ENCODE data around the gene EPB41L1. TPM values are rescaled to one million over a fixed set of nuclear protein-coding genes. Genes with fewer than 3 reads are reported as not detected.

EPB41L1 gene
- total RNA-seq, 1 donor from 2014 or later: 2.1 TPM

- H3K4me3 ChIP-seq (ENCODE audit: low read depth, low read length): no peak overlapping the region
- H3K36me3 ChIP-seq (ENCODE audit: control insufficient read depth, insufficient read depth, low read length): peaks cover 4% of the 10 kb centered on the region
- TF ChIP-seq, protein P1, sequence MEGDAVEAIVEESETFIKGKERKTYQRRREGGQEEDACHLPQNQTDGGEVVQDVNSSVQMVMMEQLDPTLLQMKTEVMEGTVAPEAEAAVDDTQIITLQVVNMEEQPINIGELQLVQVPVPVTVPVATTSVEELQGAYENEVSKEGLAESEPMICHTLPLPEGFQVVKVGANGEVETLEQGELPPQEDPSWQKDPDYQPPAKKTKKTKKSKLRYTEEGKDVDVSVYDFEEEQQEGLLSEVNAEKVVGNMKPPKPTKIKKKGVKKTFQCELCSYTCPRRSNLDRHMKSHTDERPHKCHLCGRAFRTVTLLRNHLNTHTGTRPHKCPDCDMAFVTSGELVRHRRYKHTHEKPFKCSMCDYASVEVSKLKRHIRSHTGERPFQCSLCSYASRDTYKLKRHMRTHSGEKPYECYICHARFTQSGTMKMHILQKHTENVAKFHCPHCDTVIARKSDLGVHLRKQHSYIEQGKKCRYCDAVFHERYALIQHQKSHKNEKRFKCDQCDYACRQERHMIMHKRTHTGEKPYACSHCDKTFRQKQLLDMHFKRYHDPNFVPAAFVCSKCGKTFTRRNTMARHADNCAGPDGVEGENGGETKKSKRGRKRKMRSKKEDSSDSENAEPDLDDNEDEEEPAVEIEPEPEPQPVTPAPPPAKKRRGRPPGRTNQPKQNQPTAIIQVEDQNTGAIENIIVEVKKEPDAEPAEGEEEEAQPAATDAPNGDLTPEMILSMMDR (IDR thresholded peaks at IDR 0.05; ENCODE audit: insufficient read depth, low read length, severe bottlenecking): no peak
- no peaks in the 10 kb centered on the region for H3K27me3 ChIP-seq (ENCODE audit: control insufficient read depth, insufficient read depth, low read length)
- FAIRE-seq: no peak
- DNase-seq (ENCODE audit: low read depth): peak; percentile 17
Measured at GRCh38 chr20:36254076-36254475, 99.5 kb downstream of the EPB41L1 start.

DNA sequence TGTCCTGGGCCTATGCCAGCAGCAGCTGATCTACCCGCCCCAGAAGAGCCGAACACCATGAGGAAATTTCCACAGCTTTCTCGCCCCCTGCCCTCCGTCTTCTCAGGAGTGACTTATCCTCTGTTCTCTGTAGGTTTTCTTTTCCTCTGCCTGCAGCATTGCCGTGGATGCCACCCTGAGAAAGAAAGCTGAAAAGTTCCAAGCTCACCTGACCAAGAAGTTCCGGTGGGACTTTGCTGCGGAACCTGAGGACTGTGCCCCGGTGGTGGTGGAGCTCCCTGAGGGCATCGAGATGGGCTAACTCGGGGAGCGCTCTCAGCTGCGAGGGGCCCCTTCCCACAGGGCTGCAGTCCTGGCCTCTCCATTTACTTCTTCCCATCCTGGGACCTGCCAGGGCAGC, 100.9 kb downstream of the EPB41L1 start:
- DNase-seq (ENCODE audit: low read depth) (no peak), FAIRE-seq (no peak)
- H3K4me3 ChIP-seq (ENCODE audit: low read depth, low read length): no peak overlapping the region
- H3K27me3 ChIP-seq (ENCODE audit: control insufficient read depth, insufficient read depth, low read length): no peaks in the 10 kb centered on the region
- H3K36me3 ChIP-seq (ENCODE audit: control insufficient read depth, insufficient read depth, low read length): peaks cover 4% of the 10 kb centered on the region
- TF ChIP-seq, protein P1 (IDR thresholded peaks at IDR 0.05; ENCODE audit: insufficient read depth, low read length, severe bottlenecking): no peak

DNA sequence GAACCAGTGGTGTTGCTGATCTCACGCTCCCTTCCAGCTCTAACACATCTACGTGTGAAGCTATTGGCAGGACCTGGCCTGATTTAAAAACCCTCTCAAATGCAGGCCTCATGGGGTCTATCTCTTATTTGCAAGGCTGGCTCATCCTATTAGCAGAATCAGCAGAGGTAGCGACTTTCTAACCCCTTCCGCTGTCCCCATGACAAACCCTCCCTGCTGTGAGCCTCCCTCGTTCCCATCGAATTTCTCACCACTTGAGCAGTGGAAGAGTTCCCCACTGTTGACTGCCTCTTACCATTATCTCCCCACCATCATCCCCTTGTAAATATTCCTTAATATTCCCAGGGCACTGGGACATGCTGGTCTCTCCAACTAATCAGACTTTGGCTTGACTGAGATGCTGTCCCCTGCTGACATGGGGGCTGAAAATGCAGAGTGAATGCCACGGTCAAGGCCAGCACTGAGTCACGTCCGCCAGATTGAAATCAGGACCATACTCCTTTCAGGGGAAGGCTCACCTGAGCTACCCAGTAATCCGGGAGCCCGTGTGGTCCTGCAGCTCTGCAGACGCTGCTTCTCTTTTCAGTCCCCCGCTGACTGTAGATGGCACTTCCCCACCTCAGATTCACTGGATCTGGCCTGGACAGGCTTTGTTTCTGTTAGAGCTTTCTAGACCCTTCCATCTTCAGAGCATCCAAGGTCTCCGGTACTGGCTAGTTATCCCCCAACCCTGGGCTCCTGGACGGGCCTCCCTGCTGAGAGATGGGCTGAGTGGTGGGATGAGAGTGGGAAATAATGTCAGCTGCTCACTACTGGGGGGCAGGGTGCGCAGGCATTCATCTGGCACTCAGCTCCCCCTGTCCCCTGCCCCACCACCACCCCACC, 104.9 kb downstream of the EPB41L1 start:
- no peak for FAIRE-seq
- no peaks in the 10 kb centered on the region for H3K27me3 ChIP-seq (ENCODE audit: control insufficient read depth, insufficient read depth, low read length)
- no peak overlapping the region for H3K4me3 ChIP-seq (ENCODE audit: low read depth, low read length)
- peaks cover 3% of the 10 kb centered on the region for H3K36me3 ChIP-seq (ENCODE audit: control insufficient read depth, insufficient read depth, low read length)
- TF ChIP-seq, protein P1 (IDR thresholded peaks at IDR 0.05; ENCODE audit: insufficient read depth, low read length, severe bottlenecking): no peak
- DNase-seq (ENCODE audit: low read depth): no peak

- DNase-seq (ENCODE audit: low read depth) (no peak), FAIRE-seq (no peak)
- TF ChIP-seq, protein P1 (IDR thresholded peaks at IDR 0.05; ENCODE audit: insufficient read depth, low read length, severe bottlenecking): no peak
- Histone ChIP-seq H3K4me3 (ENCODE audit: low read depth, low read length) (no peak overlapping the region), H3K36me3 (ENCODE audit: control insufficient read depth, insufficient read depth, low read length) (peaks cover 3% of the 10 kb centered on the region), H3K27me3 (ENCODE audit: control insufficient read depth, insufficient read depth, low read length) (no peaks in the 10 kb centered on the region)
Measured at GRCh38 chr20:36260316-36260715, 105.8 kb downstream of the EPB41L1 start.

GRCh38 chr20:36261389-36262105, 107.0 kb downstream of the EPB41L1 start:
- Histone ChIP-seq H3K4me3 (ENCODE audit: low read depth, low read length) (no peak overlapping the region), H3K36me3 (ENCODE audit: control insufficient read depth, insufficient read depth, low read length) (no peaks in the 10 kb centered on the region), H3K27me3 (ENCODE audit: control insufficient read depth, insufficient read depth, low read length) (no peaks in the 10 kb centered on the region)
- FAIRE-seq: no peak
- DNase-seq (ENCODE audit: low read depth): no peak
- TF ChIP-seq, protein P1 (IDR thresholded peaks at IDR 0.05; ENCODE audit: insufficient read depth, low read length, severe bottlenecking): no peak
